ENCODE data around the gene TLR4.

DNA sequence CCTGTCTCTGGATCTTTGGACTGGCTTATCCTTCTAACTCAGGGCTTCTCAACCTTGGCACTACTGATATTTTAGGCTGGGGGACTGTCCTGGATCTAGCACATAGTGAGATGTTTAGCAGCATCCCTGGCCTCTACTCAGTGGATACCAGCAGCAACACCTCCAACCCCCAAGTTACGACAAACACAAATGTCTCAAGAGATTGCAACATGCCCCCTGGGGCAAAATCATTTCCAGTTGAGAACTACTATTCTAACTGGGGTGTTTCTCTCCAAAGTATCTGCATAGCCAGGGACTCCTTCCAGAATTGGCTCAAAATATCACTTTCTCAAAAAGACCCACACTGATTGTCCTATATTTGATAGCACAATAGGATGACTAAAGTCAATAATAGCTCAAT, 7.2 kb upstream of the TLR4 start:
- TF ChIP-seq POLR2A (IDR thresholded peaks at IDR 0.05) (no peak), EP300 (IDR thresholded peaks at IDR 0.05) (no peak)
- TF ChIP-seq, protein P1, sequence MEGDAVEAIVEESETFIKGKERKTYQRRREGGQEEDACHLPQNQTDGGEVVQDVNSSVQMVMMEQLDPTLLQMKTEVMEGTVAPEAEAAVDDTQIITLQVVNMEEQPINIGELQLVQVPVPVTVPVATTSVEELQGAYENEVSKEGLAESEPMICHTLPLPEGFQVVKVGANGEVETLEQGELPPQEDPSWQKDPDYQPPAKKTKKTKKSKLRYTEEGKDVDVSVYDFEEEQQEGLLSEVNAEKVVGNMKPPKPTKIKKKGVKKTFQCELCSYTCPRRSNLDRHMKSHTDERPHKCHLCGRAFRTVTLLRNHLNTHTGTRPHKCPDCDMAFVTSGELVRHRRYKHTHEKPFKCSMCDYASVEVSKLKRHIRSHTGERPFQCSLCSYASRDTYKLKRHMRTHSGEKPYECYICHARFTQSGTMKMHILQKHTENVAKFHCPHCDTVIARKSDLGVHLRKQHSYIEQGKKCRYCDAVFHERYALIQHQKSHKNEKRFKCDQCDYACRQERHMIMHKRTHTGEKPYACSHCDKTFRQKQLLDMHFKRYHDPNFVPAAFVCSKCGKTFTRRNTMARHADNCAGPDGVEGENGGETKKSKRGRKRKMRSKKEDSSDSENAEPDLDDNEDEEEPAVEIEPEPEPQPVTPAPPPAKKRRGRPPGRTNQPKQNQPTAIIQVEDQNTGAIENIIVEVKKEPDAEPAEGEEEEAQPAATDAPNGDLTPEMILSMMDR (IDR thresholded peaks at IDR 0.05), result no peak

Measured in stomach (tissue), 4 donors.